OCI-LY7 (cell line): ENCODE results near the gene CELF4. TPM values are rescaled to one million over a fixed set of nuclear protein-coding genes. Genes with fewer than 3 reads are reported as not detected.

ENCODE experiments used
- Bru-seq: library from RNA; stranded (reverse); fragments of 400-500 nt; gene quantifications from one replicate; lab custom pipeline; 2021; lab: Mats Ljungman, UMichigan
- BruChase-seq, 2 experiments: library from RNA; stranded (reverse); fragments of 400-500 nt; gene quantifications; one replicate each; lab custom pipeline; 2021; lab: Mats Ljungman, UMichigan
- BruUV-seq: library from RNA; stranded (reverse); fragments of 400-500 nt; replicated peaks from 2 replicates; lab custom pipeline; 2021; lab: Mats Ljungman, UMichigan
- CTCF ChIA-PET: fragments of 300-600 bp; sonication (Branson Sonifier 250); formaldehyde crosslinking; loops from one replicate; lab custom pipeline; 2022; ENCODE audit warnings: antibody characterized with exemption; ENCODE audit not compliant: unreplicated experiment; lab: Charles Lee
- POLR2A ChIA-PET: fragments of 300-600 bp; sonication (Branson Sonifier 250); formaldehyde crosslinking; loops from one replicate; lab custom pipeline; 2022; ENCODE audit warnings: antibody characterized with exemption; lab: Charles Lee
- DNase-seq: peaks from one replicate; pipeline ENCODE4 v3.0.0-alpha.2; 2015; ENCODE audit warnings: low spot score
- H2AFZ ChIP-seq: fragments of 200-600 bp; sonication (generic), shearing (Covaris generic); 2 replicates; pipeline ENCODE4 v1.6.1; 2014; ENCODE audit warnings: mild to moderate bottlenecking, antibody characterized with exemption, low read length, moderate library complexity
- H3K27ac ChIP-seq: fragments of 200-600 bp; sonication (generic); 2 replicates; pipeline ENCODE4 v1.5.1; 2014; ENCODE audit warnings: mixed run types, low read depth, mild to moderate bottlenecking, moderate library complexity, low read length, inconsistent platforms; ENCODE audit not compliant: poor library complexity, severe bottlenecking
- H3K36me3 ChIP-seq: fragments of 200-600 bp; sonication (generic); 2 replicates; pipeline ENCODE4 v1.6.1; 2014; ENCODE audit warnings: mild to moderate bottlenecking, antibody characterized with exemption, low read length, moderate library complexity, mixed read lengths; ENCODE audit not compliant: insufficient read depth
- H3K4me1 ChIP-seq: fragments of 200-600 bp; sonication (generic); 2 replicates; pipeline ENCODE4 v1.5.1; 2014; ENCODE audit warnings: mild to moderate bottlenecking, low read length; ENCODE audit not compliant: insufficient read depth, poor library complexity, severe bottlenecking
- H3K4me2 ChIP-seq: fragments of 200-600 bp; sonication (generic); 2 replicates; pipeline ENCODE4 v1.6.1; 2014; ENCODE audit warnings: mild to moderate bottlenecking, low read length
- H3K4me3 ChIP-seq: fragments of 200-600 bp; sonication (generic); 2 replicates; pipeline ENCODE4 v1.5.1; 2014; ENCODE audit warnings: mild to moderate bottlenecking, low read depth, low read length; ENCODE audit not compliant: poor library complexity, severe bottlenecking
- H3K79me2 ChIP-seq: fragments of 200-600 bp; sonication (generic); 2 replicates; pipeline ENCODE4 v1.6.1; 2016; ENCODE audit warnings: low read depth, mild to moderate bottlenecking, low read length, moderate library complexity, mixed read lengths; ENCODE audit not compliant: insufficient read depth
- H3K9me2 ChIP-seq: fragments of 200-600 bp; sonication (generic); 2 replicates; pipeline ENCODE4 v1.6.1; 2016; ENCODE audit warnings: mild to moderate bottlenecking, low read length, mixed read lengths; ENCODE audit not compliant: insufficient read depth
- H3K9me3 ChIP-seq: fragments of 200-600 bp; sonication (generic); 2 replicates; pipeline ENCODE4 v1.6.1; 2014; ENCODE audit warnings: mild to moderate bottlenecking, mixed run types, low read length, mixed read lengths
- H4K20me1 ChIP-seq: fragments of 200-600 bp; sonication (generic); 2 replicates; pipeline ENCODE4 v1.6.1; 2014; ENCODE audit warnings: mild to moderate bottlenecking, antibody characterized with exemption, low read length, moderate library complexity, mixed read lengths; ENCODE audit not compliant: insufficient read depth
- CTCF ChIP-seq: fragments of 200-600 bp; sonication (generic); conservative IDR thresholded peaks from 2 replicates; pipeline ENCODE4 v1.5.1; 2014; ENCODE audit warnings: mild to moderate bottlenecking, antibody characterized with exemption, low read length, moderate library complexity, mixed read lengths
- EZH2phosphoT487 ChIP-seq: fragments of 200-600 bp; sonication (generic); IDR thresholded peaks from 2 replicates; pipeline ENCODE4 v1.6.1; 2018; ENCODE audit warnings: low read depth, borderline replicate concordance, mild to moderate bottlenecking, mixed run types, antibody characterized with exemption, low read length, moderate library complexity, mixed read lengths
- intact Hi-C: fragments of 100-400 bp; cut with micrococcal nuclease; formaldehyde crosslinking; loops from one replicate; pipeline ENCODE4 v1.10.0; 2022; ENCODE audit not compliant: unreplicated experiment
- long read RNA-seq: library from polyadenylated mRNA; stranded (forward); transcript quantifications from one replicate; pipeline ENCODE4 v2.0.0, GENCODE V29; 2022
- total RNA-seq, 2 experiments: library from RNA; depleted of rRNA in 1 of 2; stranded (reverse); fragments of >200 nt in 1 of 2; shearing (Covaris generic) in 1 of 2; gene quantifications; 2 replicates each; pipeline ENCODE4 v1.2.3, GENCODE V29; 2014 to 2022

The CELF4 gene
- total RNA-seq (2014; rRNA removed; shearing (Covaris generic)) (not detected in 2 replicates), total RNA-seq (2022) (not detected in 2 replicates), Bru-seq, nascent RNA (percentile 5 among the genes with signal in this experiment), BruChase-seq, experiment 1, labeled RNA remaining after a 6-hour chase (percentile 5 among the genes with signal in this experiment), BruChase-seq, experiment 2, labeled RNA remaining after a 2-hour chase (percentile 3 among the genes with signal in this experiment)
- long read RNA-seq, partial matches to known transcripts, result 0 of 1 reads
- long read RNA-seq, other reads (novel, unspliced or antisense), result 1 of 1 reads

- BruUV-seq, result no TSS peak
- ChIA-PET POLR2A (no interaction called here), CTCF (no interaction called here)
- no peaks in the 10 kb centered on the region for H4K20me1 ChIP-seq
- H3K36me3 ChIP-seq, result no peaks in the 10 kb centered on the region
- DNase-seq, result no peak
- H3K79me2 ChIP-seq, result no peaks in the 10 kb centered on the region
- no peak within 1 kb of the TSS for H2AFZ ChIP-seq
- intact Hi-C loops, result no loop called here
- no peak within 1 kb of the TSS for H3K4me3 ChIP-seq
- no peaks in the 10 kb centered on the region for H3K4me1 ChIP-seq
- no peak for TF ChIP-seq CTCF
- TF ChIP-seq EZH2phosphoT487, result no peak
- H3K9me3 ChIP-seq, result no peaks in the 10 kb centered on the region
- no peaks in the 10 kb centered on the region for H3K9me2 ChIP-seq
- no peak within 1 kb of the TSS for H3K27ac ChIP-seq
- H3K4me2 ChIP-seq, result no peak within 1 kb of the TSS
These were observed at the start of gene CELF4 for GRCh38 chr18:37565101-37565976. Gene CELF4 (minus strand): TSS chr18:37565798.

- Histone ChIP-seq H2AFZ (no peak overlapping the region), H3K9me3 (no peaks in the 10 kb centered on the region), H3K36me3 (no peaks in the 10 kb centered on the region), H3K4me2 (no peak overlapping the region), H3K79me2 (no peaks in the 10 kb centered on the region), H3K4me3 (no peak overlapping the region), H3K4me1 (no peaks in the 10 kb centered on the region), H3K27ac (no peak overlapping the region), H3K9me2 (no peaks in the 10 kb centered on the region), H4K20me1 (no peaks in the 10 kb centered on the region)
- CTCF ChIA-PET, result no interaction called here
- POLR2A ChIA-PET, result no interaction called here
- DNase-seq, result no peak
- no TSS peak for BruUV-seq
- intact Hi-C loops, result no loop called here
- TF ChIP-seq CTCF, result no peak
- TF ChIP-seq EZH2phosphoT487, result no peak
These were observed 47.6 kb upstream of the CELF4 start for GRCh38 chr18:37613253-37613565.
